Endothelial cell of umbilical vein (primary cell): Measurements from ENCODE around the gene SETMAR. TPM values are rescaled to one million over a fixed set of nuclear protein-coding genes. Genes with fewer than 3 reads are reported as not detected.

ENCODE experiments used
- BruUV-seq: library from RNA; stranded (reverse); fragments of 400-500 nt; replicated peaks from 2 replicates; lab custom pipeline; 2021; lab: Mats Ljungman, UMichigan
- CTCF ChIA-PET: fragments of 300-600, 350-600 bp; sonication (Branson Sonifier 250); formaldehyde crosslinking; loops from one replicate; lab custom pipeline; 2021; ENCODE audit warnings: antibody characterized with exemption, inconsistent platforms; lab: Charles Lee
- POLR2A ChIA-PET: fragments of 300-600, 350-600 bp; sonication (Branson Sonifier 250); formaldehyde crosslinking; loops from one replicate; lab custom pipeline; 2021; ENCODE audit warnings: antibody characterized with exemption, inconsistent platforms; lab: Charles Lee
- DNase-seq: peaks from one replicate; pipeline ENCODE4 v3.0.0-alpha.2; 2011; ENCODE audit warnings: low read depth, low spot score
- FAIRE-seq: peaks from 2 replicates; lab custom pipeline; 2011; peaks lifted over from hg19 to GRCh38; lab: Jason Lieb, UNC
- H2AFZ ChIP-seq: 2 replicates; pipeline ENCODE4 v1.6.0; 2012; ENCODE audit warnings: low read depth, low read length, control low read depth, inconsistent platforms
- H3K27ac ChIP-seq: 2 replicates; pipeline ENCODE4 v1.5.1; 2011; ENCODE audit warnings: low read depth, mild to moderate bottlenecking, control low read depth, low read length, moderate library complexity; ENCODE audit not compliant: insufficient read depth
- H3K27me3 ChIP-seq, 2 experiments: 2 replicates each; pipeline versions ENCODE4 v1.6.0 to v1.6.1; 2011; ENCODE audit warnings: low read length in 2 of 2, mixed read lengths in 1 of 2; ENCODE audit not compliant: control insufficient read depth in 2 of 2, insufficient read depth in 2 of 2
- H3K36me3 ChIP-seq, 2 experiments: 2 replicates in 1 of 2; 3 replicates in 1 of 2; pipeline ENCODE4 v1.5.1; 2011; ENCODE audit warnings: low read length in 2 of 2, mild to moderate bottlenecking in 1 of 2, moderate library complexity in 1 of 2; ENCODE audit not compliant: control insufficient read depth in 2 of 2, insufficient read depth in 2 of 2; ENCODE audit errors: extremely low read depth in 1 of 2
- H3K4me1 ChIP-seq: 3 replicates; pipeline ENCODE4 v1.5.1; 2011; ENCODE audit warnings: mild to moderate bottlenecking, low read length; ENCODE audit not compliant: control insufficient read depth, insufficient read depth; ENCODE audit errors: extremely low read depth
- H3K4me2 ChIP-seq: 2 replicates; pipeline ENCODE4 v1.6.1; 2011; ENCODE audit warnings: low read length, control low read depth, mixed read lengths; ENCODE audit not compliant: insufficient read depth
- H3K4me3 ChIP-seq, 3 experiments: fragments of 200-600 bp in 1 of 3; sonication (generic), shearing (Covaris generic) in 1 of 3; replicated peaks in 1 of 3; 2 replicates each; pipeline ENCODE4 v1.5.1; 2011 to 2016; ENCODE audit warnings: control low read depth in 3 of 3, low read length in 3 of 3, mild to moderate bottlenecking in 2 of 3, inconsistent platforms in 1 of 3, low read depth in 1 of 3, moderate library complexity in 1 of 3; ENCODE audit not compliant: insufficient read depth in 1 of 3
- H3K79me2 ChIP-seq: 2 replicates; pipeline ENCODE4 v1.6.0; 2012; ENCODE audit warnings: low read length, inconsistent platforms; ENCODE audit not compliant: control insufficient read depth, insufficient read depth
- H3K9ac ChIP-seq: replicated peaks from 2 replicates; pipeline ENCODE3; 2011; ENCODE audit warnings: low read length, control low read depth; ENCODE audit not compliant: insufficient read depth; ENCODE audit errors: extremely low read depth
- H3K9me1 ChIP-seq: replicated peaks from 3 replicates; pipeline ENCODE4 v1.6.0; 2011; ENCODE audit warnings: mild to moderate bottlenecking, low read length; ENCODE audit not compliant: control insufficient read depth, insufficient read depth; ENCODE audit errors: extremely low read depth
- H3K9me3 ChIP-seq: replicated peaks from 2 replicates; pipeline ENCODE4 v1.5.1; 2012; ENCODE audit warnings: low read length, inconsistent platforms; ENCODE audit not compliant: control insufficient read depth, insufficient read depth
- H4K20me1 ChIP-seq: replicated peaks from 2 replicates; pipeline ENCODE3; 2011; ENCODE audit warnings: mild to moderate bottlenecking, low read length; ENCODE audit not compliant: control insufficient read depth, insufficient read depth; ENCODE audit errors: extremely low read depth
- EZH2 ChIP-seq: IDR thresholded peaks from 2 replicates; pipeline ENCODE4 v1.6.1; 2012; ENCODE audit warnings: borderline replicate concordance, low read depth, mild to moderate bottlenecking, moderate library complexity, low read length, inconsistent platforms; ENCODE audit not compliant: severe bottlenecking
- FOS ChIP-seq: IDR thresholded peaks from 2 replicates; pipeline ENCODE4 v1.6.1; 2011; ENCODE audit warnings: mild to moderate bottlenecking, low read length, moderate library complexity, borderline replicate concordance; ENCODE audit not compliant: insufficient read depth
- GATA2 ChIP-seq: IDR thresholded peaks from 2 replicates; pipeline ENCODE4 v1.7.0; 2011; ENCODE audit warnings: low read depth, mild to moderate bottlenecking, moderate library complexity, mixed read lengths, low read length; ENCODE audit not compliant: insufficient read length, insufficient read depth
- JUN ChIP-seq: IDR thresholded peaks from 2 replicates; pipeline ENCODE4 v1.6.1; 2011; ENCODE audit warnings: borderline replicate concordance, low read depth; ENCODE audit not compliant: insufficient read length, insufficient read depth
- MYC ChIP-seq: IDR thresholded peaks from one replicate; pipeline ENCODE4 v1.6.1; 2011; ENCODE audit warnings: mild to moderate bottlenecking, low read depth, low read length
- POLR2A ChIP-seq: IDR thresholded peaks from 2 replicates; pipeline ENCODE4 v1.6.1; 2012; ENCODE audit warnings: low read depth, mild to moderate bottlenecking, control low read depth, low read length
- POLR2AphosphoS5 ChIP-seq: IDR thresholded peaks from 2 replicates; pipeline ENCODE4 v1.6.1; 2012; ENCODE audit warnings: low read depth, mild to moderate bottlenecking, control low read depth, low read length, moderate library complexity; ENCODE audit not compliant: insufficient read depth
- dilution Hi-C: fragments of 300-500 bp; cut with MboI; formaldehyde crosslinking; loops from one replicate; pipeline ENCODE4 v1.15.0; 2019; ENCODE audit warnings: low sequenced_read_pairs; ENCODE audit not compliant: extremely low pct_ligation_motif_present
- intact Hi-C: fragments of 100-400 bp; cut with micrococcal nuclease; formaldehyde crosslinking; loops from one replicate; pipeline ENCODE4 v1.10.0; 2022
- polyA plus RNA-seq, 4 experiments: library from polyadenylated mRNA; depleted of rRNA in 3 of 4; stranded (reverse) in 3 of 4; unstranded in 1 of 4; fragments of >200 nt; gene quantifications; 2 replicates each; pipeline versions ENCODE4 v1.2.1 to v1.2.3, GENCODE V29; 2011 to 2012; ENCODE audit warnings: missing spikeins in 1 of 4
- total RNA-seq: library from RNA; stranded (reverse); gene quantifications from 2 replicates; pipeline ENCODE4 v1.2.3, GENCODE V29; 2021
- TF ChIP-seq, protein P1 (sequence below), 2 donors: IDR thresholded peaks; 1 replicate in 1 of 2; 2 replicates in 1 of 2; pipeline ENCODE4 v1.5.1; 2011; ENCODE audit warnings: low read length in 2 of 2, mild to moderate bottlenecking in 2 of 2, moderate library complexity in 2 of 2, control low read depth in 1 of 2, inconsistent platforms in 1 of 2, low read depth in 1 of 2; ENCODE audit not compliant: insufficient read depth in 1 of 2; ENCODE audit errors: extremely low read depth in 1 of 2
- TF ChIP-seq, protein P2 (sequence below): IDR thresholded peaks from 2 replicates; pipeline ENCODE4 v1.6.1; 2011; ENCODE audit not compliant: insufficient read depth, insufficient read length

Gene SETMAR
- total and polyA plus RNA-seq, 2 donors (not counting 3 experiments of a cell fraction or from before 2014, with no cell fraction given), result 9.6 to 15.4 TPM

DNA sequence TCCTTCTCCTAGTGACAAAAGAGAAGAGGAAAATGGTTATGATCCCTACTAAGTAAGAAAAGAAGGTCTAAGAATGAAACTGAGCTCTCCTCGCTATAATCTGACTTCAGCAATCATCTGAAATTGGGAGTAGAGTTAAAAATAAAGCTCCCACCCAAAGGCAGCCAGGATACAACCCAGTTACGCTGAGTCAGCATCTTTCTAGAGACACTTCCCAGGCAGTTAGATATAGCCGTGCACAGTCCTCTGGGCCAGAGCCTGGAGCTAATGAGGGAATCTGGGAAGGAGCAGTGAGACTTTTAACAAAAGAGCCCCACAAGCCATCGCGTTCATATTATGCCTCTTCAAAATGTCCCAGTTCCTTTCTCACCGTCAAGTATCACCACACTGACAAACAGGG is 39.1 kb upstream of the SETMAR start:
- dilution Hi-C loops, result no loop called here
- FAIRE-seq, result no peak

More for the DNA sequence above, 39.1 kb upstream of the SETMAR start:
- no peaks in the 10 kb centered on the region for H3K27me3 ChIP-seq
- H3K4me3 ChIP-seq, result no peak overlapping the region
- ChIA-PET CTCF (no interaction called here), POLR2A (no interaction called here)
- H3K9me1 ChIP-seq, result no peaks in the 10 kb centered on the region
- no peaks in the 10 kb centered on the region for H3K4me1 ChIP-seq
- intact Hi-C loops, result no loop called here
- BruUV-seq, result no TSS peak
- no peak overlapping the region for H2AFZ ChIP-seq
- no peaks in the 10 kb centered on the region for H3K79me2 ChIP-seq
- no peaks in the 10 kb centered on the region for H3K36me3 ChIP-seq
- H3K9ac ChIP-seq, result no peak overlapping the region
- H3K9me3 ChIP-seq, result no peaks in the 10 kb centered on the region
- H3K27ac ChIP-seq, result no peak overlapping the region
- H4K20me1 ChIP-seq, result no peaks in the 10 kb centered on the region
- no peak for DNase-seq
- TF ChIP-seq, protein P1, sequence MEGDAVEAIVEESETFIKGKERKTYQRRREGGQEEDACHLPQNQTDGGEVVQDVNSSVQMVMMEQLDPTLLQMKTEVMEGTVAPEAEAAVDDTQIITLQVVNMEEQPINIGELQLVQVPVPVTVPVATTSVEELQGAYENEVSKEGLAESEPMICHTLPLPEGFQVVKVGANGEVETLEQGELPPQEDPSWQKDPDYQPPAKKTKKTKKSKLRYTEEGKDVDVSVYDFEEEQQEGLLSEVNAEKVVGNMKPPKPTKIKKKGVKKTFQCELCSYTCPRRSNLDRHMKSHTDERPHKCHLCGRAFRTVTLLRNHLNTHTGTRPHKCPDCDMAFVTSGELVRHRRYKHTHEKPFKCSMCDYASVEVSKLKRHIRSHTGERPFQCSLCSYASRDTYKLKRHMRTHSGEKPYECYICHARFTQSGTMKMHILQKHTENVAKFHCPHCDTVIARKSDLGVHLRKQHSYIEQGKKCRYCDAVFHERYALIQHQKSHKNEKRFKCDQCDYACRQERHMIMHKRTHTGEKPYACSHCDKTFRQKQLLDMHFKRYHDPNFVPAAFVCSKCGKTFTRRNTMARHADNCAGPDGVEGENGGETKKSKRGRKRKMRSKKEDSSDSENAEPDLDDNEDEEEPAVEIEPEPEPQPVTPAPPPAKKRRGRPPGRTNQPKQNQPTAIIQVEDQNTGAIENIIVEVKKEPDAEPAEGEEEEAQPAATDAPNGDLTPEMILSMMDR (IDR thresholded peaks at IDR 0.05; ENCODE audit: extremely low read depth in 1 of 2, insufficient read depth in 1 of 2, low read depth in 1 of 2, low read length in 2 of 2), result no peak
- TF ChIP-seq FOS (no peak), POLR2AphosphoS5 (no peak), EZH2 (no peak), GATA2 (no peak), POLR2A (no peak), MYC (no peak), JUN (no peak)
- TF ChIP-seq, protein P2, sequence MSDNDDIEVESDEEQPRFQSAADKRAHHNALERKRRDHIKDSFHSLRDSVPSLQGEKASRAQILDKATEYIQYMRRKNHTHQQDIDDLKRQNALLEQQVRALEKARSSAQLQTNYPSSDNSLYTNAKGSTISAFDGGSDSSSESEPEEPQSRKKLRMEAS, result no peak
- H3K4me2 ChIP-seq, result no peak overlapping the region
